NCI-H2227 treated with DMSO at 0.1 percent for 48 hours (cell line): ENCODE measurements around the gene MDP1.

ENCODE experiments used
- DNase-seq: peaks from one replicate; lab custom pipeline; 2025; lab: John Stamatoyannopoulos, UW

Gene MDP1

DNA sequence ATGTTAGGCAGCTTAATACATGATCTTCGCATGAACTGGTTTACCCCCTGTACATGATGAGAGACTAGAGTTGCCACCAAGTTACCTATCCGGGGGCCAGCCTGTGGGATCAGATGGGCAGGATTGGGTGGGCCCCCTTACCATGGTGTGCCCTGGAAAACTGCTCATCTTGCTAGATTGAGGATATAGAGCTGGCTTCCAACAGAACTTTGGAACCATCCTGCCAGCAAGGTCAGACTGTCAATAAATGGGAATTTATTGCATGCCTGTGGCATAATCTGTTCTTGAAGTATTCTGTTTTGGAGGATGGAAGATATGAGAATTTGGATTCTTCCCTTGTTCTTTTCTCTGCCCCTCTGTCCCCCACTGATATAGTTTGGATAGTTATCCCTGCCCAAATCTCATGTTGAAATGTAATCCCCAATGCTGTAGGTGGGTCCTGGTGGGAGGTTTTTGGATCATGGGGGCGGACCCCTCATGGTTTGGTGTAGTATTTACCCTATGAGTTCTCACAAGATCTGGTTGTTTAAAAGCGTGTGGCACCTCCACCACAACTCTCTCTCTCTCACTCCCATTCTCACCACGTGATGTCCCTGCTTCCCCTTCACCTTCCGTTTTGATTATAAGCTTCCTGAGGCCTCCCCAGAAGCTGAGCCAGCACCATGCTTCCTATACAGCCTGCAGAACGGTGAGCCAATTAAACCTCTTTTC, 16.9 kb downstream of the MDP1 start:
- no peak for DNase-seq

DNA sequence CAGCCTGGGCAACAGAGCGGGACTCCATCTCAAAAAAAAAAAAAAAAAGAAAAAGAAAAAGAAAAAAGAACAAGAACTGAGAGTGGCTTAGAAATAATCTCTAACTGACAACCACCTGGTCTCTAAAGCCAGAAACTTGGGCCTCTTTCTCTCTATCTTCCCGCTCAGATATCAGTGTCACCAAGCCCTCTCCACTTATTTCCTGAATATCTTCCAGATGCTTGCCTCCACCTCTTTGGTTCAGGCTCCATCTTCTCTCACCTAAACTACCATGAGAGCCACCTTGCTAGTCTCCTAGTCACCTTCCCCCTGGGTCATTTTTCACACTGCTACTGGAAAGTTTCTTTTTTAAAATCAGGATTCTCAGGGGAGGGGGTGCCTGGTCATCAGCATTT, 18.8 kb downstream of the MDP1 start:
- no peak for DNase-seq

DNA sequence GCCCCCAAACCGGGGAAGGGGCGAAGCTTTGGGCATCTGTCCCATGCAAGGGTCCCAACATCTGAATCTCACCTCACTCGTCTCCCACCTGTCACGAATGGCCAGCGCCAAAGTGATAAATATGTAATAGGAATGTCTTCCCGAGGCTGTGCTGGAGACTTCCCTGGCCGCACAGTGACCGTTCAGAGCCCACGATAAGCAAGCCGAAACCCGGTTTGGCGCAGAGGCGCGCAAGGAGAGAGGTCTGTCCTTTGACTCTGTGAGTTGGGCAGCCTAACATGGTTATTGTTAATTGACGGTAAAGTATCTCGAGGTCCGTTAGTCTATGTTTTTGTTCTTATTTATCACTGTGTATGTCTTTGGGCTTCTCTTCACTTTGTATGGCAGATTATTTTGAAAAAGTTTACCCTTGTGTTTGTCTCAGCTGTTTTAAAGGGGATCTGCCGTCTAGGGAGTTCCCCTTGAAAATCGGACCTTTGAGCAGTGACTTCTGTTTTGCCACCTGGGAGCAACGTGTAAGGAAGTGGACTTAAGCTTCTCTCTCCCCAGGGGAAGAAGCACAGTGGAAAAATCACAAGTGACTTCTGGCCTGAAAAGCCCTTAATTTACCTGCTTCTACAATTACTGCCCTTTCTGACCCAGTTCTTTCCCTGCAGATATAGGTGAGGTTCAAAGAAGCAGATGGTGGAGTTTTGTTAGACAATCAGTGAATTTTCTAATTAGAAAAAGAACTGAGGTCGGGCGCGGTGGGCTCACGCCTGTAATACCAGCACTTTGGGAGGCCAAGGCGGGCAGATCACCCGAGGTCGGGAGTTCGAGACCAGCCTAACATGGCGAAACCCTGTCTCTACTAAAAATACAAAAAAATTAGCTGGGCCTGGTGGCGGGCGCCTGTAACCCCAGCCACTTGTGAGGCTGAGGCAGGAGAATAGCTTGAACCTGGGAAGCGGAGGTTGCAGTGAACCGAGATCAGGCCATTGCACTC, 19.5 kb downstream of the MDP1 start:
- no peak for DNase-seq

DNA sequence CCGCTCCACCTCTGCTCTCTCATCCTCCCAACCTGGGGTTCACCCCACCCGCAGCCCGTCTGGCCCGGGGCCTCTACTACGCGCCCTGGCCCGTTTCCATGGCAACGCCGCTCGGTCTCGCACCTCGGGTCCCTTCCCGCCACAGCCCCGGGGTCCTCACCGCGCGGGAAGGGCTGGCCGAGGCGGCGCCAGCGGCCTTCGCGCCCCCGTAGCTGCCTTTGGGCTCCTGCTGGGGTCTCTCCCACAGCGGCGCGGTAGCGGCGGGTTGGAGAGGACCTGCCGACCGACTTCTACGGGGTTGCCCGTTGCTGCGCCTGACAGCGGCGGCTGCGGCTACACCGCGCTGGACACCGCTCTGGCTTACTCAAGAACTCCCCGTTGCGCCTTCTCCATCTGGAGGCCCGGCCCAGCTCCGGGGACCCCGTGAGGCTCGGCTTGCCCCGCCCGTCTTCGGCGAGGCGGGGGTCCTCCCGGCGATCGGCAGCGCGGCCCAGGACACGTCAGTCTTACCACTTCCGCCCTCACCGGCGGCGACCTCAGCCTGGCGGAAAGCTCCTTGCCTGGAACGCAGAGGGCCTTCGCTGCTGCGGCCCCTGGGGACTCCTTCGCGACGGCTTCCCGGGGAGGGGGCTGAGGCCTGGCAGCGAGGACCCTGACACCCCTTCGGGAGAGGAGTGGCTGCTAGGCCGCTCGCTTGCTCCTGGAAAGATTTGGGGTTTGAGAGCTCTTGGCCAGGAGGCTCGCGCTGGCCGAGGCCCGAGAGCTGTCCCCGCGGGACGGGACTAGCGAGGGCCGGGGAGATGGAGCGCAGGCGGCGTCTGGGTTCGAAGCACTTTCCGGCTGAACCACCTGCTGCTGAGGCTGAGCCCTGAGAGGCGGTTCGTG, 20.4 kb downstream of the MDP1 start, which contains the start of gene TM9SF1:
TM9SF1 (minus strand) TSS at position 256 of the 885 bp plus-strand sequence. CDS start 422 bp downstream, outside the sequence.
- peak; percentile 85 for DNase-seq

DNA sequence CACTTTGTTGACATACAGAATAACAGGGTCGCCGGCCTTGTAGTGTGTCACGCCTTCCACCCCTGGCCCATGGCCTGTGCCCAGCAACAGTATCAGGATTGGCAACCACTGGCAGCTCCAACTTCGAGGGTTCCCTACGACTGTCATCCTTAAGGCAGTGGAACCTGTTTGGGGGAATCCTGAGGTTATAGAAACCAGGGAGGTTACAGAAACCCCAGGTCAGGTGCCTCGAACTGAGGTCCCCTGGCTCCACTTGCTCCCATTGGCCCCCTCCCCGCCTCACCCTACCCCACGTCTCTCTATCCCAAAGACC, 21.0 kb downstream of the MDP1 start:
- no peak for DNase-seq

DNA sequence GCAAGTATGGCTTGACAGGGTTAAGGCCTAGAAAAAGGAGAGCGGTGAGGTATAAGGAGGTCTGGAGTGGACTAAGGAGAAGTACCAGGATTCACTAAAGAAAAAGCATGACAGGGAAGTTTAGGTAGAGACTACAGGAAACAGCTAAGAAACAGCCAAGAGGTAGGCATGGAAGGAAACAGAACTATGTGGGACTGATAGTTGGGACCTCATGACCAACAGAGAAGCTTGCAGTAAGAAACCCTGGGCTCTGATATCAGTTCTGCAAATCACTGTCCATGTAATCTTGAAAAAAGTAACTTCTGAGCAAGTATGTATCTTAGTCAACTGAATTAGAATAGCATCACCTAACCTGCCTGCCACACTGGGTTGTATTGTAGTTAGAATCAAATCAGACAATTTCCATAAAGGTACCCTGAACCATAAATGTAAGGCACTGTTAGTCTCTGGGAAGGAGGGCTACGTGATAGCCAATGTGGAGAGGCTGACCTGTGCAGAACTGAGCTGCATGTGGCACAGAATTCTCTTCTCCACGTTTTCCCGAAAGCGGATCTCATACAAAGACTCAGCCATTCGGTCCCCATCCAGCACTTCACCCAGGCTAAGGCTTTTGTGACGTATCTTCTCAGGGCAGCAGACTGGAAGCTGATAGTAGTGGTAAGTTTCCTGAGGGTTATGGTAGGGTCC, 21.5 kb downstream of the MDP1 start:
- no peak for DNase-seq

DNA sequence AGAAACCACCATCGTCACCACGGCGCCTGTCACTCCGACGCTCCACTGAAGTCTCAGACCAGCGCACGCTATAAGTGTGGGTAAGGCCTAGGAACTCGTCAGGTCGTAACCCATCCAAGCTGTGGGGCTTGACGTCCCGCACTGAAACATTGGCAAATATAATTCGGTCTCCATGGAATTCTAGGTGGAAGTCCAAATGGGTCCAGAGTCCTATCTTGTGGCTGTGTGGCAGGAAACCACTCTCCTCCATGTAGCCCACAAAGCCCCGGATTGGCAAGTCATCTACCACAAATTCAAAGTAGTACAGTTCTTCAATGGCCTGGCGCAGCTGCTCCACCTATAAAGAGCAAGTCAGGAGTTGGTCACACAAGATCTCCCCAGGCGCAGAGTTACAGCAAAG, 22.9 kb downstream of the MDP1 start:
- no peak for DNase-seq

DNA sequence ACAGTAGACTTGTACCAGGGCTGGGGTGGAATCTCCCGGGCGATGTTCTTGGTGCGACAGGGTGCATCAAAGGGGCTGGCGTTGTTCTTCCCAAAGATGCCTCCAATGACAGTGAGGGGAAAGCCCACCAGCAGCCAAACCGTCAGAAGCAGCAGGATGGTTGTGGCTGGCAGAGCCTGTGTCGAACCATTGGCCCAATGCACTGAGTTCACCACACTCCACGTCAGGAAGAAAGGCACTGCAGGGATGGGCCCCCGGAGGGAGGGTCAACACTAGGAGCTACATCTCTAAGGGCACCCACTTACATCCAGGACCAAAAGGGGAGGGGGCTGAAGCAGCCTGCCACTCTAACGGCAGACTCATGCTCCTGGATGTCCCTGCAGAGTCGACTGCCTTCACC, 25.4 kb downstream of the MDP1 start:
- DNase-seq, result no peak

DNA sequence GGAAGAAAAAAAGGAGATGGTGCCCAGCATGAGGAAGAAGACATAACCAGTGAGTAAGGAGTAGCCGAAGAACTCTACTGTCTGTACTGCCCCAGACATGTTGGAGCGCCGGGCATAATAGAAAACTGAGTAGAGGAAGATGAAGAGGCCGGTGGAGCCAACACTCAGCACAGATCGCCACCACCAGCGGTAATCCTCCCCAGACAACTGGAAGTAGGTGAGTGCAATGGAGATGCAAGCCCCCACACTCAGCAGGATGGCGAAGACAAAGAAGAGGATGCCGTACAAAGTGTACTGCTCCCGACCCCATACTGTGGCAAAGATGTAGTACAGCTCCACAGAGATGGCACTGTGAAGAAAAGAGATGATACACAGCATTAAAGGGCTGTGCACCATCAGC, 26.4 kb downstream of the MDP1 start:
- no peak for DNase-seq

DNA sequence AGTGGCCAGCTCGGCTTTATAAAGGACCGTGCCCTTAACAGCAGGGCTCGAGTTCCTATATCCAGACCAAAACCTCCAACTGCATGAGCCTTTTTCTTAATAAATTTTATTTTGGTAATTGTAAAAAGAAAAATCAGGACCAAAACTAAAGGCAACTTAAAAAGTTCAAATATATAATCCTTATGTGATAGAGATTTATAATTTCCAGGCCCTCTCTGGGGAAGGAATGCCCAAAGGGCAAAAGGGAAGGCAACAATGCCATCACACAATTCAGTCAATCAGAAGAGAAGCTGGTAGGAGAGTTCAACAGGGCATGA, 26.8 kb downstream of the MDP1 start:
- no peak for DNase-seq

DNA sequence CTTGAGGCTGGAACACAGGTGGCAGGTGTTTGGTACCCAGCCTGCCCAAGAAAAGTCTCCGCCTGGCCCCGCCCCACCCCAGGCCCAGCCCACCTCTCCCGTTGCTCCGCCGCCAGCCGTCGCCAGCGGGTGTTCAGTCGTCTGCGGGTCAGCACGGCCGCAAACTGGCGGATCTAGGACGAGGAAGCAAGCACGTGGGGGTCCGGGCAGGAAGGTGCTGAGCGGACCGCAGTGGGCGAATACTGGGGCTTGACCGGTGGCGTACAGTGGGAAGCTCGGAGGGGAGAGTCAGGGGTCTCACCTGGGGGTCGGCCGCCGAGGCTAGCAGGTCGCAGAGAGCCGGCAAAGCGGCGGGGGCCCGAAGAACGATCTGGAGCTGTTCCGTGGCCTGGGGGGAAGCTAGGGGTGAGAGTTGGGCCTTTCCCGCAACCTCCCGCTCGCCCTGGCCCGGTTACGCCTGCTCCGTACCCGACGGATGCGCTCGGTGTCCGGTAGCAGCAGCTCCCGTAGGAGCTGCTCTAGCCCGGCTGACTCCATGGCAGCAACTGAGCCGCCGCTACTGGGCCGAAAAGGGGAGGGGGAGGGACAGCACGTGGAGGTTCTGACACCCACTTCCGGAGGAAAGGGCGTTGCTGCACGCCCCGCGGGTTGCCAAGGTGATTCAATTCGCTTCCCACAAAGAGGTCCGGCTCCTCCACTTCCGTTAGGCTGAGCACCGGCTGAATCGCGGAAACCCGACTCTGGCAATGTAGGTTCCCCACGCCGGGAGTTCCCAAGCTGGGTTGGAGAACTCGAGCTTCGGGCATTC, 27.4 kb downstream of the MDP1 start, which contains the start of gene IPO4:
IPO4 (minus strand) TSS at position 566 of the 808 bp plus-strand sequence; CDS start at position 537, 29 bp downstream.
- peak; percentile 92 for DNase-seq

DNA sequence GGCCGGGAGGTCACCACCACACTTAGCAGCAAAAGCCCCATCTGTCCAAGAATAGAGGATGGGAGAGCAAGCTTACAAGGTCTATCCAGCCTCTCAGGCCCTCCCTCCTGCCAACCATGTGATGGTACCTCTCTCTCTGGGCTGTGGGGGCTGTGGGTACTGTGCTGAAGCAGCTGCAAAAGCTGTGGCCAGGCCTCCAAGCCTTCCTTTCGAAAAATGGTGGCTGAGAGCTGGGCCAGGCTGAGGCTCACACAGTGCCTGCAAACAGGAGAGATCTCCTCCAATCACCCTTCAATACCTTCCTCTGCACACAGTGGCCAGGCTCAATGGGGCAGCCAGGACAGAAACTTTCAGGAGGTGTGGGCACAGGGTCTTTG, 28.3 kb downstream of the MDP1 start:
- DNase-seq, result no peak

DNA sequence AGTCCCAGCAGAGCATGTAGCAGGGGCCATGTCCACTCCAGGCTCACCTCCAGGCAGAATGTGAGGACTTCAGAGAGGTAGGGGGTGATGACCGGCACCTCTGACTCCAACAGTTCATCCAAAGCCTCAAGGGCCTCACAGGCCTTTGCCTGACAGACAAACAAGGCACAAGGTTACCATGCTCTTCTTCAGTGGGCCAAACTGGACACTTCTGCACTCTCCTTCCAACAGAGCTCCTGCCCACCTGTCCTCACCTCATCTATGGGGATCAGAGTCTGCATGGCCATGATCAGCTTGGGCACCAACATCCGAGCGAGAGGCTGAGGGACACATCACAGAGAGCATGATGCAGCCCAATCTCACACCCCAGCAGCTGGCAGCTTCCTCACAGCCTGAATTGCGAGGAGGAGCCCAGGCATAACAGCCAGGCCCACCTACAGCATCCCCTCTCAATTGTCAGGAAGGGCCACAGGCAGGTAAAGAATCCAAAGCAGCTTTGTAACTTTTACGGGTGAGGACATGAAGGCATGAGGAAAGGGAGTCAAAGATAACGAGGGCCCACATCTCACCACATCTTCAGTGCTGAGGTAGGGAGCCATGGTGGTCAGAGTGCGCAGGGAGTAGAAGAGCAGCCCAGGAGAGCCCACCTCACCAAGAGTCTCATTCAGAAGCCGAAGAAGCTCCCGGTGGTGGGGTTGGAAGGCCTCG, 28.9 kb downstream of the MDP1 start:
- no peak for DNase-seq

DNA sequence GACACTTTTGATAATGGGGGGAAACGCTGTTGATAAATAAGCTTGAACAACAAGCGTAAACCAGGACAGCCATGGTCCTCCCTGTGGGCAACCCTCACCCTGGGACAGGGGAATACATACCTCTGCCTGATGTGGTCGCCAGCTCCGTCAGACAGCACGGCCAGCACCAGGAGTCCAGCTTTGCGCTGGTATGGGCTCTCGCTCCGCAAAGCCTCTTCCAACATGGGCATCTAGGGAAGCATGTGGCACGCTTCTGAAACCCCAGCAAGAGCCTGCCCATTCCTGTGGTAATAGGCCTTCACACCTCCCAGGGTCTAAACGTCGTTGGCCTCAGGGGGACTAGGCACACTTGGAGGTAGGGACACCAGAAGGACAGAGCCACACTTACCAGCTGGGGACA, 30.1 kb downstream of the MDP1 start:
- DNase-seq, result no peak

DNA sequence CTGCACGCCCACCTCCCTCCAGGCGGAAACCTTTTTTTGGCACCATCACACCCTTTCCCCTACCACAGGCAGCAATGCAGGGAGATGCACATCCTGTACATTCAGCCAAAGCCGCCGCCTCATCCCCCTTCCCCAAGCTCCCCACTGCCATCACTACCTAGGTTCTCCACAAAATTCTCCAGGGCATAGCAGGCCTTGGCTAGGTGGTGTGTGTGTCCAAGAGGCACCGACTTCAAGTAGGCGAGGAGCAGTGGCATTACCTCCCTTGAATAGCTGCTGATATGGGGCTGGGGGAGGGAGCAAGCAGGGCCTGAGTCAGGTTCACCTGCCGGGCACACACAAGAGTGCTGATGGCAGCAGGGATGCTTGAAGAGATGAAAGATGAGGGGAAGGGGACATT, 30.8 kb downstream of the MDP1 start:
- DNase-seq, result no peak

DNA sequence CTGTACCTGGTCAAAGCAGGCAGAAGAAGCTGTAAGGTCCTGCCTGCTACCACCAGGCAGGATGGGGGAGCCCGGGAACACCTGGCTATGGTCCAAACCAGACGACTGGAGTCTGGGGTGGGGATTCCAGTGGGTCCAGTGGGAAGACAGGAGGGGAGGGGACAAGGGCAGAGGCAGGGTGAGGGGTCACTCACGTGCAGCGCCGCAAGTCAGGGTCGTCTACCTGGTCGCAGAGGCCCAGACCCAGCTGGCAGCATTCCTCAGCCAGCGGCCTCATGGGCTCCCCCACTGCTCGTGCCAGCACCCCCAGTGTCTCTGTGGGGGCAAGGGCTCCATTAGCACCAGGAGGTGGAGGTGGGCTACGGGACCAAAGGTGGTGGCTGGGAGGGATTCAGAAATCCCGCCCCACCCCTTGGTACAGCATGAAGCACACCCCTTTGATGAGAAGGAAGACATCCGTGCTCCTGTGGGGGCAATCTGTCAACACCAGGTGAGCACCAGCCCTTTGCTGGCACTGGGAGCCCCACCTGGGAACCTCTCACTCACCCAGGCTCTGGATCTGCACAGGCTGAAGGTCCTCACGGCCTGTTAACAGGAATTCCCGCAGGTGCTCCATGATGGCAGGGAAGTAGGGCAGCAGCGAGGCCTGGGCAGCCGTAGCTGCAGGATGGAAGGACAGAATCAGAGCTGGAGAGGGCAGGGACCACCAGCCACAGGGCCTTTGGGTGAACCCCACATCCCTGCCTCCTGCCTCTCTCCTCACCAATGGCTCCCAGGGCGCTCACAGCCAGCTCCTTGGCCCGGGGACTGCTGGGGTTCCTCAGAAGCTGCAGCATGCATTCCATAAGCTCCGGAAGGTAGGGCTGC, 31.5 kb downstream of the MDP1 start:
- no peak for DNase-seq

DNA sequence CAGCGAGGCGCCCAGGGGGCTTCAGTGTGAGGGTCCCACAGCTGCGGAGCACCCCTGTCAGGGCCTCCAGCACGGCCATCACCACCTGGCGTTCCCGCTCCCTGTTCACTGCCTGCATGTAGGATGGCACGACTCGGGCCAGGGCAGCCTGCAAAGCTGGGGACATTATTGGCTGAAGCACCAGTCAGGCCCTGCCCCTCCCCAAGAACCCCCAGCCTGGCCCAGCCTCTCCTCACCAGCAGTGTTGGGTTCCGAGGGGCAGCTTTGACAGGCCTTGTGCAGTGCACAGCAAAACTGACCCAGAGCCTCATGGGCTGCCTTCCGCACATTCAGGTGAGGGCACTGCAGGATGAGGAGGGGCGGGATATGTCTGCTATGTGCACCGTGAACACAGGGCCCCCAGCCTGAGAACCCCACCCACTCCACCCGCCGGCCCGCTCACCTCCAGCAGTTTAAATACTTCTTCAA, 32.8 kb downstream of the MDP1 start:
- DNase-seq, result no peak

DNA sequence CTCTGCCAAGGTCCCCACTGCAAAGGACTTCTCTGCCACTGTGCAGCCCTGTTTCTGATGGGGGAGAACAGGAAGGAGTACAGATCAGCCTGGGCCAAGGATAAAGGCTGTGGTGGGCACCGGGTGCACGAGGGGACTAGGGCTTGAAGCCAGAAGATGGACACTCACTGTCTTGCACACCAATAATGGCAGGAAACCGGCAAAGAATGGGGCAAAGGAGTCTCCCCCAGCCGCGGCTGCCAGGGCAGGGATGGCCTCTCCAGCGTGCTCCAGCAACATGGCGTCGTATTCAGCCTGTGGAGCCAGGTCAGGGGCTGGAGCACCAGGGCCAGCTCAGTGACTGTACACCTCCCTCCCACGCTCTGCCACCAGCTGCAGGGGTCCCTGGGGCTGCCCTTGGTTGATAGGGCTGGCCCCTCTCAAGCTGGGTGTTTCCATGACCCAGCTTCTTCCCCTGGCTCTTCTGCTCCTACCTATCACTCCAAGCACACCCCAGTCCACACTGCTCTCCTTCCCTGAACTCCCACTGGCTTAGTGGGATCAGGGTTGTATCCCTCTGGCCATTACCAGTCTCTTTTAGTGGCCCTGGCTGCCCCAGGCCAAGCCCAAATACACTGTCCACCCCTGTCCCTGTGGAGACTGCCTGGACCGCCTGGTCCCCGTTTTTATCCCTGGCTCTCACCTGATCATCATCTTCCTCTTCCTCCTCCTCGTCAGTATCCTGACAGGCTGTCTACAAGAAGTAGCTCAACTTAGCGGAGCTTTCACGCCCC, 33.6 kb downstream of the MDP1 start:
- no peak for DNase-seq
